ENCODE results near the gene NAPA. TPM values are rescaled to one million over a fixed set of nuclear protein-coding genes. Genes with fewer than 3 reads are reported as not detected.

NAPA gene
- total and polyA plus RNA-seq, 9 donors, result 59.4 to 101 (median 95.0) TPM

DNA sequence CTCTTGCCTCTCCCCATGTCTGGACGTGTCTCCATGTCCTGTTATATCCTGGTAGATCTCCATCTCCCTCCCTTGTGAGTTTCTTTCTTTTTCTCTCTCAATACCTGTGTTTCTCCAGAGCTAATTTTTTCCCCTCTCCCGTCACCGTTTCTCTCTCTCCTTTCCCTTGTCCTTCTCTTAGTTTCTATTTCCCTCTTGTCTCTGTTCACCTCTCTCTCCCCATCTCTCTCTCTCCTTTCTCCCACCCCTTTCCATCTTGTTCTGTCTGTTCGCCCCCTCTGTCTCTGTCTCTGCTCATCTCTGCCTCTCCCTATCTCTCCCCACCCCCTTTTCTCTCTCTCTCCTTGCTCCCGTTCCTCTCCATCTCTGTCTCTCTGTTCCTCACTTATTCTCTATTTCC lies 56.2 kb downstream of the NAPA start:
- Histone ChIP-seq H3K9me3 (peaks cover 0 to 11% of the 10 kb centered on the region in 2 donors), H3K27me3 (peaks cover 10% of the 10 kb centered on the region)
- TF ChIP-seq, protein P1, sequence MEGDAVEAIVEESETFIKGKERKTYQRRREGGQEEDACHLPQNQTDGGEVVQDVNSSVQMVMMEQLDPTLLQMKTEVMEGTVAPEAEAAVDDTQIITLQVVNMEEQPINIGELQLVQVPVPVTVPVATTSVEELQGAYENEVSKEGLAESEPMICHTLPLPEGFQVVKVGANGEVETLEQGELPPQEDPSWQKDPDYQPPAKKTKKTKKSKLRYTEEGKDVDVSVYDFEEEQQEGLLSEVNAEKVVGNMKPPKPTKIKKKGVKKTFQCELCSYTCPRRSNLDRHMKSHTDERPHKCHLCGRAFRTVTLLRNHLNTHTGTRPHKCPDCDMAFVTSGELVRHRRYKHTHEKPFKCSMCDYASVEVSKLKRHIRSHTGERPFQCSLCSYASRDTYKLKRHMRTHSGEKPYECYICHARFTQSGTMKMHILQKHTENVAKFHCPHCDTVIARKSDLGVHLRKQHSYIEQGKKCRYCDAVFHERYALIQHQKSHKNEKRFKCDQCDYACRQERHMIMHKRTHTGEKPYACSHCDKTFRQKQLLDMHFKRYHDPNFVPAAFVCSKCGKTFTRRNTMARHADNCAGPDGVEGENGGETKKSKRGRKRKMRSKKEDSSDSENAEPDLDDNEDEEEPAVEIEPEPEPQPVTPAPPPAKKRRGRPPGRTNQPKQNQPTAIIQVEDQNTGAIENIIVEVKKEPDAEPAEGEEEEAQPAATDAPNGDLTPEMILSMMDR (IDR thresholded peaks at IDR 0.05), result no peak
- no peak for TF ChIP-seq EP300 (IDR thresholded peaks at IDR 0.05)
- TF ChIP-seq POLR2A (IDR thresholded peaks at IDR 0.05), result no peak

DNA sequence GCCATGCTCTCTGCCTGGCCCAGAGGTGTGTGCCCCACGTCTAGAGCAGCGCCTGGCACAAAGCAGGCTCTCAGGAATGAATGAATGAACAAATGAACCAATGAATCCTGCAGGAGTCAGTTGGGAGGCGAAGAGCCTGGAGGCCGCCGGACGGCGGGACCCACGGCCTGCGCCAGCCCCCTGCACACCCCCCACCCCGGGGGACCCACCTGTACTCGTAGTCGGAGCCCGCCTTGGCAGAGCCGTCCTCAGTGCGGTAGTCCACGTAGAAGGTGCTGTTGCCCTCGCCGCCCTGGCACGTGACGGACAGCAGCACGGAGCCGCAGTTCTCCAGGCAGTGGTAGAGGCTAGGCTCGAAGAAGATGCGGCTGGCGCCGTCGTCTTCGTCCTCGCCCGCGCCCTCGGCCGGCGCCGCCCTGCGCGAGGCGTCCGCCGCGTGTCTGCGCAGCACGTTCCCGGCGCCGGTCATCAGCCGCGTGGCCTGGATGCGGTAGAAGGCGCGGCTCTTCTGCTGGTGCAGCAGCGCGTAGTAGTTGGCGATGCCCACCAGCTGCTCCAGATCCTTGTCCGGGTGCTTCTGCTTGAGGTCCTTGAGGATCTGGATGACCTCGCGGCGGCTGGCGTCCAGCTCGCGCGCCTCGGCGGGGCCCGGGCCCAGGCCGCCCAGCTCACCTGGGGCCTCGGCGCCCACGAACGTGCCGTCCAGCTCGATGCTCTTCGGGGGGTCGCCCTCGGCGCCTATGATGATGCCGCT lies 58.0 kb downstream of the NAPA start:
- peaks cover 0 to 11% of the 10 kb centered on the region in 2 donors for H3K9me3 ChIP-seq
- intact Hi-C loops (cut with DNase I), result loop anchor here in 1 of 4 donors (1.0 kb wide), 1 partner anchor 35 kb away; no protein-coding TSS in a partner anchor
- H3K27me3 ChIP-seq, result peaks cover 10% of the 10 kb centered on the region
- H3K4me1 ChIP-seq (ENCODE audit: insufficient read depth), result peaks cover 3% of the 10 kb centered on the region
- no peaks in the 10 kb centered on the region for H3K36me3 ChIP-seq
- no peak overlapping the region for H3K27ac ChIP-seq
- TF ChIP-seq EP300 (IDR thresholded peaks at IDR 0.05) (no peak), POLR2A (IDR thresholded peaks at IDR 0.05) (no peak)
- TF ChIP-seq, protein P1 (IDR thresholded peaks at IDR 0.05), result no peak
- DNase-seq, result no peak
- H3K4me3 ChIP-seq, result no peak overlapping the region
- WGBS, 3 donors, result 15 to 49% (median 20%) methylated on average over 43 to 77 of the region's 77 CpGs

More for the DNA sequence above, 56.2 kb downstream of the NAPA start:
- Histone ChIP-seq H3K4me1 (ENCODE audit: insufficient read depth) (peaks cover 3% of the 10 kb centered on the region), H3K4me3 (no peak overlapping the region), H3K27ac (no peak overlapping the region), H3K36me3 (no peaks in the 10 kb centered on the region)
- intact Hi-C loops (cut with DNase I), result no loop called here
- 16 to 24% (median 18%) methylated on average over 5 of the region's 5 CpGs for WGBS, 3 donors
- DNase-seq, result no peak

DNA sequence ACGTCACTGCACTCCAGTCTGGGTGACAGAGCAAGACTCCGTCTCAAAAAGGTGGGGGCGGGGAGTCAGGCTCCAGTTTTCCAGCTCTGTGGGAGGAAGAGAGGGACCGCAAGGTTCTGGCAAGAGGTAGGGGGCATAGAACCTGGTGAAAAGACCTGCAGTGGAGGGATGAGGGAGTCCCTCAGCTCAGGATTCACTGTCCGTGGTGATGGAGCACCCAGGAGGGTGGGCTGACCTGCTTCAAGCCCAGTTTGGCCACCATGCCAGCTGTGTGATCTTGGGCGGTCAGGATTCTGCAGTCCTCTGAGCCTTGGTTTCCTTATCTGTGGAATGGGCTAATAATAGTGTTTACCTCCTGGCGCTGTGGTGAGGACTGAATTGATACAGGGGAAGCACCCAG lies 64.4 kb downstream of the NAPA start:
- Histone ChIP-seq H3K4me1 (ENCODE audit: insufficient read depth) (peaks cover 4% of the 10 kb centered on the region), H3K36me3 (no peaks in the 10 kb centered on the region), H3K9me3 (peaks cover 0 to 4% of the 10 kb centered on the region in 2 donors), H3K27me3 (no peaks in the 10 kb centered on the region), H3K4me3 (no peak overlapping the region), H3K27ac (no peak overlapping the region)
- TF ChIP-seq, protein P1 (IDR thresholded peaks at IDR 0.05), result no peak
- WGBS, 3 donors, result 52 to 64% (median 61%) methylated on average over 7 of the region's 7 CpGs
- no peak for DNase-seq
- intact Hi-C loops (cut with DNase I), result no loop called here

DNA sequence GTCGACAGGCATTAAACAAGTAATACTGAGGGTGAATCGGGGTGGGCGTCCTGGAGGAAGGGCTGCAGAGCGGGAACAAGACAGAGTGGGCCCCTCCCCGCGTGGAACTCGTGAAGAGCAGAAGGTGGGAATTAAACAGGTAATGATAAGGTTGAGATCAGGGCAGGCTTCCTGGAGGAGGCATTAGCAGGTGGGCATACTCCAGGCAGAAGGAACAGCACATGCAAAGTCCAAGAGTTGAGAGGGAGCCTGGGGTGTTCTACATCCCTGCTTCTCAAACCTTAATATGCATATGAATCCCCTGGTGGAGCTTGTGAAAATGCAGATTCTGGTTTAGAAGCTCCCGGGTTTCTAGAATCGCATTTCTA lies 66.5 kb downstream of the NAPA start:
- Histone ChIP-seq H3K36me3 (no peaks in the 10 kb centered on the region), H3K27me3 (no peaks in the 10 kb centered on the region), H3K9me3 (peaks cover 0 to 4% of the 10 kb centered on the region in 2 donors), H3K27ac (no peak overlapping the region), H3K4me1 (ENCODE audit: insufficient read depth) (peaks cover 4% of the 10 kb centered on the region), H3K4me3 (no peak overlapping the region)
- TF ChIP-seq POLR2A (IDR thresholded peaks at IDR 0.05) (no peak), EP300 (IDR thresholded peaks at IDR 0.05) (no peak)
- TF ChIP-seq, protein P1 (IDR thresholded peaks at IDR 0.05), result no peak
- 23% methylated on average over 9 of the region's 9 CpGs for WGBS, 3 donors
- no peak for DNase-seq
- intact Hi-C loops (cut with DNase I), result no loop called here

Measured in ovary (tissue), 9 donors.